Measurements from ENCODE around the gene CARMIL1. TPM values are rescaled to one million over a fixed set of nuclear protein-coding genes. Genes with fewer than 3 reads are reported as not detected.

Gene CARMIL1
- total RNA-seq, 1 experiment from 2014 or later: 25.2 TPM

- no TSS peak for BruUV-seq (replicated peaks)
- intact Hi-C loops (cut with micrococcal nuclease): loop anchor here (5.0 kb wide), 1 partner anchor 88 kb away; the partner anchor contains the start of gene CARMIL1
- peaks cover 37% of the 10 kb centered on the region for H3K4me1 Mint-ChIP-seq (ENCODE audit: insufficient read depth, unreplicated experiment)
- H3K36me3 Mint-ChIP-seq (ENCODE audit: insufficient read depth, unreplicated experiment): no peaks in the 10 kb centered on the region
- H3K9me3 Mint-ChIP-seq (ENCODE audit: unreplicated experiment): no peaks in the 10 kb centered on the region
- H3K4me3 Mint-ChIP-seq (ENCODE audit: unreplicated experiment): no peak overlapping the region
- DNase-seq (ENCODE audit: unreplicated experiment): no peak
- POLR2A ChIA-PET: interaction anchor here (0.6 to 2.3 kb wide), 3 partner anchors 26 to 86 kb away, joined by 3 to 26 read pairs (median 3); partner anchors contain the start of gene CARMIL1
- no peak for TF ChIP-seq CTCF (IDR thresholded peaks at IDR 0.05; ENCODE audit: unreplicated experiment)
- H3K27ac Mint-ChIP-seq (ENCODE audit: low read depth, unreplicated experiment): no peak overlapping the region
- CTCF ChIA-PET: interaction anchor here (0.5 to 1.7 kb wide), 3 partner anchors 86 to 126 kb away, joined by 3 to 5 read pairs (median 3); partner anchors contain the start of gene CARMIL1
- H3K27me3 Mint-ChIP-seq (ENCODE audit: insufficient read depth, unreplicated experiment): no peaks in the 10 kb centered on the region
Measured at GRCh38 chr6:25365154-25365553, 86.0 kb downstream of the CARMIL1 start.

GRCh38 chr6:25366903-25367545, 87.8 kb downstream of the CARMIL1 start:
- no peaks in the 10 kb centered on the region for H3K36me3 Mint-ChIP-seq (ENCODE audit: insufficient read depth, unreplicated experiment)
- intact Hi-C loops (cut with micrococcal nuclease): loop anchor here (5.0 kb wide), 1 partner anchor 90 kb away; the partner anchor contains the start of gene CARMIL1

GRCh38 chr6:25369036-25369432, 89.9 kb downstream of the CARMIL1 start:
- BruUV-seq (replicated peaks): no TSS peak
- peak overlapping the region; percentile 62 for H3K27ac Mint-ChIP-seq (ENCODE audit: low read depth, unreplicated experiment)
- peaks cover 24% of the 10 kb centered on the region for H3K4me1 Mint-ChIP-seq (ENCODE audit: insufficient read depth, unreplicated experiment)
- H3K9me3 Mint-ChIP-seq (ENCODE audit: unreplicated experiment): peaks cover 2% of the 10 kb centered on the region
- no peak for DNase-seq (ENCODE audit: unreplicated experiment)
- ChIA-PET POLR2A (interaction anchor here (1.4 to 1.7 kb wide), 2 partner anchors 17 to 92 kb away, joined by 4 to 5 read pairs; no protein-coding TSS in a partner anchor), CTCF (interaction anchor here (0.9 to 1.0 kb wide), 2 partner anchors 11 to 16 kb away, joined by 3 read pairs; no protein-coding TSS in a partner anchor)
- no peaks in the 10 kb centered on the region for H3K36me3 Mint-ChIP-seq (ENCODE audit: insufficient read depth, unreplicated experiment)
- no peaks in the 10 kb centered on the region for H3K27me3 Mint-ChIP-seq (ENCODE audit: insufficient read depth, unreplicated experiment)
- H3K4me3 Mint-ChIP-seq (ENCODE audit: unreplicated experiment): no peak overlapping the region
- TF ChIP-seq CTCF (IDR thresholded peaks at IDR 0.05; ENCODE audit: unreplicated experiment): no peak
- intact Hi-C loops (cut with micrococcal nuclease): loop anchor here (5.0 kb wide), 1 partner anchor 92 kb away; the partner anchor contains the start of gene CARMIL1

More at GRCh38 chr6:25366903-25367545, 87.8 kb downstream of the CARMIL1 start:
- peak overlapping the region; percentile 63 for H3K4me3 Mint-ChIP-seq (ENCODE audit: unreplicated experiment)
- BruUV-seq (replicated peaks): no TSS peak
- CTCF ChIA-PET: interaction anchor here (0.7 to 2.2 kb wide), 9 partner anchors 10 to 143 kb away, joined by 3 to 9 read pairs (median 4); partner anchors contain the start of gene CARMIL1
- no peaks in the 10 kb centered on the region for H3K27me3 Mint-ChIP-seq (ENCODE audit: insufficient read depth, unreplicated experiment)
- TF ChIP-seq CTCF (IDR thresholded peaks at IDR 0.05; ENCODE audit: unreplicated experiment): no peak
- DNase-seq (ENCODE audit: unreplicated experiment): peak; percentile 50
- POLR2A ChIA-PET: interaction anchor here (0.6 to 2.3 kb wide), 10 partner anchors 11 to 144 kb away, joined by 3 to 26 read pairs (median 4); partner anchors contain the start of gene CARMIL1
- H3K27ac Mint-ChIP-seq (ENCODE audit: low read depth, unreplicated experiment): peak overlapping the region; percentile 60
- H3K9me3 Mint-ChIP-seq (ENCODE audit: unreplicated experiment): no peaks in the 10 kb centered on the region
- H3K4me1 Mint-ChIP-seq (ENCODE audit: insufficient read depth, unreplicated experiment): peaks cover 31% of the 10 kb centered on the region
